HepG2 (cell line): ENCODE measurements around the gene TMEM131. TPM values are rescaled to one million over a fixed set of nuclear protein-coding genes. Genes with fewer than 3 reads are reported as not detected.

ENCODE experiments used
- ATAC-seq: fragments of 200-7000 bp; cut with Tn5 transposase; 3 replicates; pipeline ENCODE4 v1.9.1; 2020; ENCODE audit warnings: mild to moderate bottlenecking, moderate library complexity
- BruUV-seq: library from RNA; stranded (reverse); fragments of 400-500 nt; replicated peaks from 2 replicates; lab custom pipeline; 2021; lab: Mats Ljungman, UMichigan
- CTCF ChIA-PET: fragments of 300-600 bp; formaldehyde crosslinking; extraction: SDS; loops from one replicate; lab custom pipeline; 2021; ENCODE audit warnings: low total read pairs, inconsistent platforms, low intra/inter-chr PET ratio; lab: Yijun Ruan, JAX
- POLR2A ChIA-PET: fragments of 350-600 bp; sonication (Branson Sonifier 250); formaldehyde crosslinking; loops from one replicate; lab custom pipeline; 2020; ENCODE audit warnings: antibody characterized with exemption, inconsistent platforms; lab: Yijun Ruan, JAX
- DNase-seq: peaks from one replicate; pipeline ENCODE4 v3.0.0-alpha.2; 2015; ENCODE audit warnings: low spot score
- FAIRE-seq: peaks from 3 replicates; lab custom pipeline; 2011; peaks lifted over from hg19 to GRCh38; lab: Jason Lieb, UNC
- H2AFZ ChIP-seq: one replicate; pipeline ENCODE4 v1.6.1; 2011; ENCODE audit warnings: low read length, inconsistent platforms
- H3K27ac ChIP-seq: fragments of 300-600 bp; 3 replicates; pipeline ENCODE4 v1.8.0; 2011; ENCODE audit warnings: mixed run types, mild to moderate bottlenecking, mixed read lengths, low read length, inconsistent platforms; ENCODE audit not compliant: insufficient read depth; ENCODE audit errors: extremely low read length
- H3K27me3 ChIP-seq, 2 experiments: fragments of 200-600 bp in 1 of 2; 2 replicates in 1 of 2; 3 replicates in 1 of 2; pipeline versions ENCODE4 v1.6.0 to v1.8.0; 2011; ENCODE audit warnings: low read length in 2 of 2, mild to moderate bottlenecking in 2 of 2, moderate library complexity in 2 of 2, inconsistent platforms in 1 of 2; ENCODE audit not compliant: insufficient read depth in 2 of 2, control insufficient read depth in 1 of 2
- H3K36me3 ChIP-seq, 2 experiments: fragments of 200-600 bp in 1 of 2; replicated peaks in 1 of 2; 2 replicates in 1 of 2; 3 replicates in 1 of 2; pipeline versions ENCODE4 v1.5.1 to v1.8.0; 2011; ENCODE audit warnings: low read length in 2 of 2, inconsistent platforms in 1 of 2; ENCODE audit not compliant: insufficient read depth in 2 of 2, control insufficient read depth in 1 of 2
- H3K4me1 ChIP-seq: 2 replicates; pipeline ENCODE4 v1.5.1; 2012; ENCODE audit warnings: low read length, inconsistent platforms; ENCODE audit not compliant: insufficient read depth
- H3K4me2 ChIP-seq: 2 replicates; pipeline ENCODE4 v1.6.0; 2011; ENCODE audit warnings: low read depth, low read length, inconsistent platforms
- H3K4me3 ChIP-seq, 3 experiments: fragments of 200-600 bp in 1 of 3; sonication (generic), shearing (Covaris generic) in 1 of 3; replicated peaks in 1 of 3; 2 replicates each; pipeline ENCODE4 v1.5.1; 2011 to 2016; ENCODE audit warnings: low read length in 3 of 3, inconsistent platforms in 2 of 3, low read depth in 2 of 3, mild to moderate bottlenecking in 2 of 3, control low read depth in 1 of 3, mixed read lengths in 1 of 3; ENCODE audit not compliant: insufficient read depth in 1 of 3
- H3K79me2 ChIP-seq: one replicate; pipeline ENCODE4 v1.6.1; 2011; ENCODE audit warnings: low read length, inconsistent platforms; ENCODE audit not compliant: insufficient read depth
- H3K9ac ChIP-seq: 2 replicates; pipeline ENCODE4 v1.6.0; 2011; ENCODE audit warnings: mild to moderate bottlenecking, low read depth, low read length, inconsistent platforms; ENCODE audit not compliant: insufficient read depth
- H3K9me3 ChIP-seq: 2 replicates; pipeline ENCODE4 v1.5.1; 2012; ENCODE audit warnings: mild to moderate bottlenecking, low read length
- H4K20me1 ChIP-seq: 2 replicates; pipeline ENCODE4 v1.6.0; 2011; ENCODE audit warnings: inconsistent platforms, mild to moderate bottlenecking, low read length, moderate library complexity; ENCODE audit not compliant: insufficient read depth
- ARID4A ChIP-seq: sonication (generic); formaldehyde crosslinking; IDR thresholded peaks from 2 replicates; pipeline ENCODE4 v1.5.0; 2020; ENCODE audit warnings: mild to moderate bottlenecking, missing genetic modification reagents, borderline replicate concordance
- BCL3 ChIP-seq: sonication (generic); formaldehyde crosslinking; IDR thresholded peaks from 2 replicates; pipeline ENCODE4 v1.5.1; 2020; ENCODE audit warnings: mild to moderate bottlenecking, missing genetic modification reagents, moderate library complexity
- EHMT2 ChIP-seq: fragments of 200-600 bp; sonication (generic); IDR thresholded peaks from 2 replicates; pipeline ENCODE4 v1.7.0; 2017; ENCODE audit warnings: antibody characterized with exemption, low read depth, low read length, borderline replicate concordance
- FOXO1 ChIP-seq: sonication (generic); formaldehyde crosslinking; IDR thresholded peaks from 2 replicates; pipeline ENCODE4 v1.4.0; 2020; ENCODE audit warnings: missing genetic modification reagents
- HNF4A ChIP-seq: sonication (generic); formaldehyde crosslinking; IDR thresholded peaks from 2 replicates; pipeline ENCODE4 v1.4.0; 2020; ENCODE audit warnings: missing genetic modification reagents
- HNF4G ChIP-seq, 2 experiments: sonication (generic) in 1 of 2; formaldehyde crosslinking in 1 of 2; IDR thresholded peaks; 2 replicates each; pipeline versions ENCODE4 v1.4.0 to v1.6.1; 2011 to 2020; ENCODE audit warnings: borderline replicate concordance in 2 of 2, low read depth in 2 of 2, mild to moderate bottlenecking in 2 of 2, low read length in 1 of 2, missing genetic modification reagents in 1 of 2, moderate library complexity in 1 of 2
- NCOA2 ChIP-seq: sonication (generic); formaldehyde crosslinking; IDR thresholded peaks from 2 replicates; pipeline ENCODE4 v1.8.0; 2022; ENCODE audit warnings: inconsistent platforms
- NFKB2 ChIP-seq: sonication (generic); formaldehyde crosslinking; IDR thresholded peaks from 2 replicates; pipeline ENCODE4 v1.4.0; 2020; ENCODE audit warnings: missing genetic modification reagents, borderline replicate concordance
- ONECUT2 ChIP-seq: sonication (generic); formaldehyde crosslinking; IDR thresholded peaks from 2 replicates; pipeline ENCODE4 v1.4.0; 2020; ENCODE audit warnings: missing genetic modification reagents
- PCBP1 ChIP-seq: fragments of 200-400 bp; formaldehyde crosslinking; IDR thresholded peaks from 2 replicates; pipeline ENCODE4 v1.6.1; 2017; ENCODE audit warnings: mild to moderate bottlenecking, low read depth, low read length, borderline replicate concordance
- SATB2 ChIP-seq: sonication (generic); formaldehyde crosslinking; IDR thresholded peaks from 2 replicates; pipeline ENCODE4 v1.5.0; 2020; ENCODE audit warnings: missing genetic modification reagents
- ZNF337 ChIP-seq: sonication (generic); formaldehyde crosslinking; IDR thresholded peaks from 2 replicates; pipeline ENCODE4 v1.5.1; 2020; ENCODE audit warnings: missing genetic modification reagents, low read depth, mild to moderate bottlenecking, borderline replicate concordance
- ZNF530 ChIP-seq: sonication (generic); formaldehyde crosslinking; IDR thresholded peaks from 2 replicates; pipeline ENCODE4 v1.5.0; 2020; ENCODE audit warnings: low read depth, mild to moderate bottlenecking, missing genetic modification reagents
- ZNF644 ChIP-seq: IDR thresholded peaks from 2 replicates; pipeline ENCODE4 v1.6.1; 2016; ENCODE audit warnings: low read depth
- ZNF781 ChIP-seq: sonication (generic); formaldehyde crosslinking; IDR thresholded peaks from 2 replicates; pipeline ENCODE4 v1.5.1; 2020; ENCODE audit warnings: borderline replicate concordance, mild to moderate bottlenecking, missing genetic modification reagents; ENCODE audit errors: not compliant biosample characterization
- WGBS: methylation state at CpG from one replicate; pipeline ENCODE4 v1.1.6; 2017; ENCODE audit warnings: low lambda C conversion rate; 5-methylcytosine and 5-hydroxymethylcytosine counted together
- in situ Hi-C: cut with HindIII; loops from 2 replicates; pipeline ENCODE4 v1.10.0; 2017; ENCODE audit warnings: low pct_unique_long_range_greater_than_20kb; ENCODE audit not compliant: extremely low pct_ligation_motif_present
- intact Hi-C: fragments of 100-400 bp; cut with micrococcal nuclease; formaldehyde crosslinking; loops from one replicate; pipeline ENCODE4 v1.10.0; 2022; ENCODE audit not compliant: unreplicated experiment
- polyA plus RNA-seq, 8 experiments: library from polyadenylated mRNA; depleted of rRNA in 3 of 8; stranded (reverse) in 7 of 8; unstranded in 1 of 8; fragments of >200 nt; fragmentation: Illumina TruSeq in 4 of 8; extraction: Trizol in 4 of 8; gene quantifications; 2 replicates each; pipeline versions ENCODE4 v1.2.1 to v1.2.3, GENCODE V29; 2011 to 2016; ENCODE audit warnings: low read depth in 4 of 8, missing spikeins in 1 of 8, mixed read lengths in 1 of 8; ENCODE audit not compliant: insufficient read depth in 1 of 8
- total RNA-seq, 5 experiments: library from RNA; depleted of rRNA; stranded (reverse); fragments of >200 nt; fragmentation: Illumina TruSeq; extraction: Trizol; gene quantifications; 2 replicates each; pipeline ENCODE4 v1.2.3, GENCODE V29; 2016; ENCODE audit warnings: low read depth in 1 of 5
- TF ChIP-seq, protein P1 (sequence below): sonication (generic); formaldehyde crosslinking; conservative IDR thresholded peaks from 2 replicates; pipeline ENCODE4 v1.8.0; 2022; ENCODE audit warnings: mild to moderate bottlenecking, moderate library complexity, missing genetic modification reagents

Gene TMEM131
- total and polyA plus RNA-seq, 2 of the 13 experiments (the other 11 are each of a cell fraction or from before 2014, with no cell fraction given) = 17.9 to 19.5 TPM

DNA sequence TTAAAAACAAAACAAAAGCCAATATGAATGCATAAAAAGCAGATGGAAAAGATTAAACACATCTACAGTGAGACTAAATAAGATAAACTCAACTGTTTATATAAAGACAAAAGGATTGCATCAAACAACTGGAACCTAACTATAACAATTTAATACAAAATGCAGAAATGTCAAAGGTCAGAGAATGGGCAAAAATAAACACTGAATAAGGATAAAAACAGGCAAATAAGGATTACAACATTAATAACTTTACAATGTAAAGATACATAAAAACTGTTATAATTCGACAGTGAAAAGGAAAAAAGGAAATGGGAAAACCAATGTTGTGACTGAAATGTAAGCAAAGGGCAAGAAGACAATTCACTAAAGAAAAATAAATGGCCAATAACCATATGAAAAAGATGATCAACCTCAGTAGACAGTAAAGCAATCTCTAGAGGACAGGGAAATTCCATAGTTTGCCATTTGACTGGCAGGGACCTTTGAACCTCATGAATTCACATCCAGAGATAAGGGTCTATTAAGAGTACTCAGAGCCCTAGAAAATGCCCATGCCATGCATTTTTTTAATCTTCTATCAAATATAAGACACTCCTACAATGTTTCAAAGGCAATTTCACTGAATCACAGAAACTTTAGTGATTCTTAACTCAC, 83.7 kb downstream of the TMEM131 start:
- H3K9ac ChIP-seq = no peak overlapping the region
- no peaks in the 10 kb centered on the region for H3K27me3 ChIP-seq
- H3K4me3 ChIP-seq = no peak overlapping the region
- intact Hi-C loops = no loop called here
- H2AFZ ChIP-seq = no peak overlapping the region
- 90% methylated on average over 1 of the region's 1 CpG for WGBS
- H3K27ac ChIP-seq = no peak overlapping the region
- H3K36me3 ChIP-seq = peaks cover 0 to 22% of the 10 kb centered on the region in 2 experiments; a peak in 2 of 5 replicates
- H4K20me1 ChIP-seq = 0 out of 2 replicates have a peak, but pooled peaks cover 8% of the 10 kb centered on the region
- peaks cover 28% of the 10 kb centered on the region for H3K79me2 ChIP-seq
- in situ Hi-C loops = no loop called here
- peaks cover 11% of the 10 kb centered on the region for H3K4me1 ChIP-seq
- no peak for FAIRE-seq
- BruUV-seq = no TSS peak
- 0 out of 2 replicates have a peak overlapping the region, but pooled peaks have one; percentile 5 for H3K4me2 ChIP-seq
- H3K9me3 ChIP-seq = no peaks in the 10 kb centered on the region
- ChIA-PET CTCF (no interaction called here), POLR2A (no interaction called here)
- ATAC-seq = peak; percentile 78
- DNase-seq = peak; percentile 62
- TF ChIP-seq PCBP1 = no peak
- no peak for TF ChIP-seq NCOA2 (CRISPR knock-in tag)
- no peak for TF ChIP-seq ONECUT2
- TF ChIP-seq ARID4A (CRISPR knock-in tag) = no peak
- no peak for TF ChIP-seq ZNF337 (CRISPR knock-in tag)
- TF ChIP-seq BCL3 (CRISPR knock-in tag) = no peak
- TF ChIP-seq FOXO1 (CRISPR knock-in tag) = no peak
- no peak for TF ChIP-seq SATB2 (CRISPR knock-in tag)
- TF ChIP-seq NFKB2 = no peak
- peak; percentile 58 for TF ChIP-seq HNF4A (CRISPR knock-in tag)
- TF ChIP-seq, protein P1, sequence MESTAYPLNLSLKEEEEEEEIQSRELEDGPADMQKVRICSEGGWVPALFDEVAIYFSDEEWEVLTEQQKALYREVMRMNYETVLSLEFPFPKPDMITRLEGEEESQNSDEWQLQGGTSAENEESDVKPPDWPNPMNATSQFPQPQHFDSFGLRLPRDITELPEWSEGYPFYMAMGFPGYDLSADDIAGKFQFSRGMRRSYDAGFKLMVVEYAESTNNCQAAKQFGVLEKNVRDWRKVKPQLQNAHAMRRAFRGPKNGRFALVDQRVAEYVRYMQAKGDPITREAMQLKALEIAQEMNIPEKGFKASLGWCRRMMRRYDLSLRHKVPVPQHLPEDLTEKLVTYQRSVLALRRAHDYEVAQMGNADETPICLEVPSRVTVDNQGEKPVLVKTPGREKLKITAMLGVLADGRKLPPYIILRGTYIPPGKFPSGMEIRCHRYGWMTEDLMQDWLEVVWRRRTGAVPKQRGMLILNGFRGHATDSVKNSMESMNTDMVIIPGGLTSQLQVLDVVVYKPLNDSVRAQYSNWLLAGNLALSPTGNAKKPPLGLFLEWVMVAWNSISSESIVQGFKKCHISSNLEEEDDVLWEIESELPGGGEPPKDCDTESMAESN = no peak
- TF ChIP-seq ZNF530 (CRISPR knock-in tag) = no peak
- TF ChIP-seq EHMT2 = peak; percentile 81
- no peak for TF ChIP-seq ZNF781
- peak; percentile 59 for TF ChIP-seq HNF4G (IDR thresholded peaks at IDR 0.05; ENCODE audit: borderline replicate concordance, low read depth, low read length)
- no peak for TF ChIP-seq HNF4G (CRISPR knock-in tag; IDR thresholded peaks at IDR 0.05; ENCODE audit: borderline replicate concordance, low read depth)
- TF ChIP-seq ZNF644 (CRISPR knock-in tag) = peak; percentile 90
